PC-9 (cell line): ENCODE data around the gene RXRG. TPM values are rescaled to one million over a fixed set of nuclear protein-coding genes. Genes with fewer than 3 reads are reported as not detected.

ENCODE experiments used
- BruUV-seq: library from RNA; stranded (reverse); fragments of 400-500 nt; replicated peaks from 2 replicates; lab custom pipeline; 2021; lab: Mats Ljungman, UMichigan
- CTCF ChIA-PET: fragments of 300-600 bp; sonication (Branson Sonifier 250); formaldehyde crosslinking; loops from one replicate; lab custom pipeline; 2022; ENCODE audit warnings: antibody characterized with exemption; lab: Charles Lee
- POLR2A ChIA-PET: fragments of 300-600 bp; sonication (Branson Sonifier 250); formaldehyde crosslinking; loops from one replicate; lab custom pipeline; 2022; ENCODE audit warnings: antibody characterized with exemption; ENCODE audit not compliant: unreplicated experiment; lab: Charles Lee
- DNase-seq, 2 experiments: peaks; one replicate each; pipeline versions ENCODE4 v3.0.0 to v3.0.0-alpha.2; 2015 to 2022; ENCODE audit warnings: mixed read lengths in 1 of 2
- H2AFZ ChIP-seq: fragments of 200-600 bp; sonication (generic); 2 replicates; pipeline ENCODE4 v1.8.1; 2017; ENCODE audit warnings: antibody characterized with exemption
- H3F3A ChIP-seq: fragments of 200-600 bp; sonication (generic); 2 replicates; pipeline ENCODE4 v1.8.1; 2017; ENCODE audit warnings: antibody characterized with exemption, mild to moderate bottlenecking, low read depth; ENCODE audit not compliant: insufficient read depth
- H3K27ac ChIP-seq: fragments of 200-600 bp; sonication (generic); 2 replicates; pipeline ENCODE4 v1.6.1; 2016; ENCODE audit warnings: mixed run types
- H3K27me3 ChIP-seq: fragments of 200-600 bp; sonication (generic); 2 replicates; pipeline ENCODE4 v1.6.1; 2016; ENCODE audit warnings: low read depth, mixed run types; ENCODE audit not compliant: insufficient read depth
- H3K36me3 ChIP-seq: fragments of 200-600 bp; sonication (generic); 2 replicates; pipeline ENCODE4 v1.6.1; 2016; ENCODE audit warnings: low read depth, mixed run types
- H3K4me1 ChIP-seq: fragments of 200-600 bp; sonication (generic); replicated peaks from 2 replicates; pipeline ENCODE4 v1.6.1; 2016; ENCODE audit warnings: mixed run types; ENCODE audit not compliant: insufficient read depth
- H3K4me2 ChIP-seq: fragments of 200-600 bp; sonication (generic); 2 replicates; pipeline ENCODE4 v1.6.1; 2017; ENCODE audit warnings: mixed run types
- H3K4me3 ChIP-seq: fragments of 200-600 bp; sonication (generic); 2 replicates; pipeline ENCODE4 v1.6.1; 2016; ENCODE audit warnings: mixed run types
- H3K79me2 ChIP-seq: fragments of 200-600 bp; sonication (generic); 2 replicates; pipeline ENCODE4 v1.6.1; 2017; ENCODE audit warnings: low read depth, mixed run types
- H3K9me2 ChIP-seq: fragments of 200-600 bp; sonication (generic); 2 replicates; pipeline ENCODE4 v1.8.1; 2017; ENCODE audit warnings: mild to moderate bottlenecking; ENCODE audit not compliant: insufficient read depth
- H3K9me3 ChIP-seq: fragments of 200-600 bp; sonication (generic); 2 replicates; pipeline ENCODE4 v1.8.1; 2016; ENCODE audit warnings: low read depth; ENCODE audit not compliant: insufficient read depth
- H4K20me1 ChIP-seq: fragments of 200-600 bp; sonication (generic); 2 replicates; pipeline ENCODE4 v1.8.1; 2017; ENCODE audit not compliant: insufficient read depth
- EZH2 ChIP-seq: fragments of 200-600 bp; sonication (generic); IDR thresholded peaks from 2 replicates; pipeline ENCODE4 v1.8.0; 2017; ENCODE audit warnings: antibody characterized with exemption, low read depth
- intact Hi-C: fragments of 100-400 bp; cut with micrococcal nuclease; formaldehyde crosslinking; loops from one replicate; pipeline ENCODE4 v1.10.0; 2022; ENCODE audit not compliant: unreplicated experiment
- total RNA-seq: library from RNA; stranded (reverse); gene quantifications from 2 replicates; pipeline ENCODE4 v1.2.3, GENCODE V29; 2021
- TF ChIP-seq, protein P1 (sequence below): fragments of 200-600 bp; sonication (generic); conservative IDR thresholded peaks from 2 replicates; pipeline ENCODE4 v1.6.1; 2017; ENCODE audit warnings: mixed run types, antibody characterized with exemption, mild to moderate bottlenecking, moderate library complexity

RXRG gene
- total RNA-seq, 1 experiment from 2014 or later, result not detected

DNA sequence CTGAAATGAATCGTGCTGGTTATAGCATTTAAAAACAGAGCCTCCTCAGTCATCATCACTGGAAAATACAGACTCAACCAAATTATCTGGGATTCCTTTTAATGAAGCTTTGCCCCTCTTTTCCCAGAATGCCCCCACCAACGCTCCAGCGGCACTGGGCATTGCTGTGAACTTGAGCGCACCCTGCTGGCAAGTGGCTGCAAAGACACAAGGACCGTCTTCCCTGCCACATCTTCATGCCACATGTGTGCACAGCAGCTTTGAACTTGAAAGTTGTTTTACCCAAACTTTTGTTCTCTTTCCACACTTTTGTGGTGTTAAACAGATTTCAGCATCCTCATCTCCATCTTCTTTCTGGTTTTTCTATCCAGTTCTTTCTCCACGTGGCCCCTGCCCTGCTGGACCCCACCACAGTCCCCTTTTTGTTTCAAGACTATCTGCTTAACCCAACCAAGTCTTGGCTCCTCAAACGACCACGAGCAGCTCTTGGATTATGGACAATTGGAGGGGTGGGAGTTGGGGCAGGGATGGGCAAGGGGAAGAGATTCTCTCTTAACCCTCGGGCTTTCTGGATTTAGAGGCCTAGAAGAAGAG, 75.6 kb downstream of the RXRG start:
- intact Hi-C loops, result loop anchor here (1.0 kb wide), 2 partner anchors 224 to 240 kb away; no protein-coding TSS in a partner anchor
- no peak overlapping the region for H3K27ac ChIP-seq
- H3K4me1 ChIP-seq, result no peaks in the 10 kb centered on the region
- H3K9me3 ChIP-seq, result no peaks in the 10 kb centered on the region
- no peaks in the 10 kb centered on the region for H3F3A ChIP-seq
- H3K79me2 ChIP-seq, result no peaks in the 10 kb centered on the region
- H3K27me3 ChIP-seq, result no peaks in the 10 kb centered on the region
- no peaks in the 10 kb centered on the region for H3K9me2 ChIP-seq
- no TSS peak for BruUV-seq
- H3K36me3 ChIP-seq, result no peaks in the 10 kb centered on the region
- CTCF ChIA-PET, result interaction anchor here (0.9 kb wide), 2 partner anchors 226 to 240 kb away, joined by 3 to 4 read pairs; no protein-coding TSS in a partner anchor
- H4K20me1 ChIP-seq, result no peaks in the 10 kb centered on the region
- no peak for TF ChIP-seq EZH2
- TF ChIP-seq, protein P1, sequence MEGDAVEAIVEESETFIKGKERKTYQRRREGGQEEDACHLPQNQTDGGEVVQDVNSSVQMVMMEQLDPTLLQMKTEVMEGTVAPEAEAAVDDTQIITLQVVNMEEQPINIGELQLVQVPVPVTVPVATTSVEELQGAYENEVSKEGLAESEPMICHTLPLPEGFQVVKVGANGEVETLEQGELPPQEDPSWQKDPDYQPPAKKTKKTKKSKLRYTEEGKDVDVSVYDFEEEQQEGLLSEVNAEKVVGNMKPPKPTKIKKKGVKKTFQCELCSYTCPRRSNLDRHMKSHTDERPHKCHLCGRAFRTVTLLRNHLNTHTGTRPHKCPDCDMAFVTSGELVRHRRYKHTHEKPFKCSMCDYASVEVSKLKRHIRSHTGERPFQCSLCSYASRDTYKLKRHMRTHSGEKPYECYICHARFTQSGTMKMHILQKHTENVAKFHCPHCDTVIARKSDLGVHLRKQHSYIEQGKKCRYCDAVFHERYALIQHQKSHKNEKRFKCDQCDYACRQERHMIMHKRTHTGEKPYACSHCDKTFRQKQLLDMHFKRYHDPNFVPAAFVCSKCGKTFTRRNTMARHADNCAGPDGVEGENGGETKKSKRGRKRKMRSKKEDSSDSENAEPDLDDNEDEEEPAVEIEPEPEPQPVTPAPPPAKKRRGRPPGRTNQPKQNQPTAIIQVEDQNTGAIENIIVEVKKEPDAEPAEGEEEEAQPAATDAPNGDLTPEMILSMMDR, result peak; percentile 88
- POLR2A ChIA-PET, result no interaction called here
- no peak overlapping the region for H2AFZ ChIP-seq
- H3K4me2 ChIP-seq, result no peak overlapping the region
- H3K4me3 ChIP-seq, result no peak overlapping the region
- DNase-seq, result peak in 1 of 2 experiments; percentile 25

DNA sequence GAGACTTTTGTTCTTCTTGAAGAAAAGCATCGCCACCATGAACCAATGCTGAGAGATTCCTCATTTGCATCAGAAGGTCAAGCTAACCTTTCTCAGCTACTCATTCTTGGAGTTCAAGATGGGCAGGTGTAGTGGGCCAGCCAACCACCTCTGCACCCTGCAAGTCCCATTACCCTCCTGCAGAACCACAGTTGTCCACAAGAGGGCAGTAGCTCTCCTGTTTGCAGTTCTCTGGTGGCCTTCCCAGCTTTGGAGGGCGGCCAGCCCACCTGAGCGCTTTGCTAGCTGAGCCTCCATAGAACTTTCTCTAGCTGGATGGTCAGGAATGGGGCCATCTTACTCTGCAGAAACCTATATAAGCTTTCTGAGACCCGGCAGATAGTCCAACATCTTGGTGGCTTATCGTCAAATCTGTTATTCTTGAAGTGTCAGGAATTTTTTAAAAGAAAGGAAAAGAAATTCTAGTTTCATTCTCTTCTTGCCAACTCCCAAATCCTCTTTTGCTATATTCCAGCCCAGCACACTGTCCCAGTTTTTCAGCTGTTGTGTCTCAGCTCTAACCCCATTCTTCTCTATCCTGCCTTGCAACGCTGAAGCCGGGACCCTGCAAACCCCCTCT, 77.4 kb downstream of the RXRG start:
- H3K36me3 ChIP-seq, result no peaks in the 10 kb centered on the region
- no peaks in the 10 kb centered on the region for H3K79me2 ChIP-seq
- H2AFZ ChIP-seq, result no peak overlapping the region
- intact Hi-C loops, result no loop called here
- DNase-seq, result peak; percentile 44 to 54
- H3K9me3 ChIP-seq, result no peaks in the 10 kb centered on the region
- H3K4me2 ChIP-seq, result no peak overlapping the region
- H3K4me3 ChIP-seq, result no peak overlapping the region
- H3K27me3 ChIP-seq, result no peaks in the 10 kb centered on the region
- no peak overlapping the region for H3K27ac ChIP-seq
- no peaks in the 10 kb centered on the region for H3F3A ChIP-seq
- TF ChIP-seq, protein P1, result peak; percentile 93
- TF ChIP-seq EZH2, result no peak
- no TSS peak for BruUV-seq
- no peaks in the 10 kb centered on the region for H4K20me1 ChIP-seq
- H3K4me1 ChIP-seq, result no peaks in the 10 kb centered on the region
- ChIA-PET POLR2A (no interaction called here), CTCF (interaction anchor here (0.5 to 1.4 kb wide), 3 partner anchors 221 to 252 kb away, joined by 3 to 7 read pairs (median 3); no protein-coding TSS in a partner anchor)
- no peaks in the 10 kb centered on the region for H3K9me2 ChIP-seq

DNA sequence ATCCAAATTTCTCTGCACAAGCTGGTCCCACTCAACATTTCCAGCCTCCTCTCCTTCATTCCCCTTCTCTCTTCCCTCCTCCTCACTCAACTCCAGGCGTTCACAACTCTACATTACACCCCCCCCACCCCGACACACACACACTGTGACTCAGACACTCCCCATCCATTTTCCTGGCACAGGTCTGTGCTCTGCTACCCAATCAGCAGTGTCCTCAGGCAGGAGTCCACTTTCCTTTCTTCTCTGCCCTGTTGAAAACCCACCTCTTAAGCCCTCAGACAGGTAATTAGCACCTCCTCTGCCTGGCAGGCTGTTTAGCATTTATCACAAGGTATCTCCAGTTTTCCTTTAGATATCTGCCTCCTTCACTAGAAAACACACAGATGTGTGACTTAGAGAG, 79.6 kb downstream of the RXRG start:
- H3K9me2 ChIP-seq, result no peaks in the 10 kb centered on the region

More for the DNA sequence above, 79.6 kb downstream of the RXRG start:
- no TSS peak for BruUV-seq
- H3K36me3 ChIP-seq, result no peaks in the 10 kb centered on the region
- no peak overlapping the region for H2AFZ ChIP-seq
- intact Hi-C loops, result no loop called here
- H3K27ac ChIP-seq, result no peak overlapping the region
- no peak for TF ChIP-seq EZH2
- no peak for DNase-seq
- H3K4me1 ChIP-seq, result no peaks in the 10 kb centered on the region
- no peaks in the 10 kb centered on the region for H3K79me2 ChIP-seq
- no peaks in the 10 kb centered on the region for H3F3A ChIP-seq
- no peak overlapping the region for H3K4me2 ChIP-seq
- no peaks in the 10 kb centered on the region for H4K20me1 ChIP-seq
- ChIA-PET POLR2A (no interaction called here), CTCF (no interaction called here)
- no peaks in the 10 kb centered on the region for H3K9me3 ChIP-seq
- no peak overlapping the region for H3K4me3 ChIP-seq
- H3K27me3 ChIP-seq, result no peaks in the 10 kb centered on the region
